EL (cell line): ENCODE data around the gene SLC2A11.
"Not testable (repeated sequence)": the region's sequence is repeated elsewhere in the genome, so short reads cannot be mapped to it uniquely, and the experiment has no call there.

Experiments
- DNase-seq: peaks from one replicate; pipeline ENCODE4 v3.0.0-alpha.2; 2016

SLC2A11 gene

DNA sequence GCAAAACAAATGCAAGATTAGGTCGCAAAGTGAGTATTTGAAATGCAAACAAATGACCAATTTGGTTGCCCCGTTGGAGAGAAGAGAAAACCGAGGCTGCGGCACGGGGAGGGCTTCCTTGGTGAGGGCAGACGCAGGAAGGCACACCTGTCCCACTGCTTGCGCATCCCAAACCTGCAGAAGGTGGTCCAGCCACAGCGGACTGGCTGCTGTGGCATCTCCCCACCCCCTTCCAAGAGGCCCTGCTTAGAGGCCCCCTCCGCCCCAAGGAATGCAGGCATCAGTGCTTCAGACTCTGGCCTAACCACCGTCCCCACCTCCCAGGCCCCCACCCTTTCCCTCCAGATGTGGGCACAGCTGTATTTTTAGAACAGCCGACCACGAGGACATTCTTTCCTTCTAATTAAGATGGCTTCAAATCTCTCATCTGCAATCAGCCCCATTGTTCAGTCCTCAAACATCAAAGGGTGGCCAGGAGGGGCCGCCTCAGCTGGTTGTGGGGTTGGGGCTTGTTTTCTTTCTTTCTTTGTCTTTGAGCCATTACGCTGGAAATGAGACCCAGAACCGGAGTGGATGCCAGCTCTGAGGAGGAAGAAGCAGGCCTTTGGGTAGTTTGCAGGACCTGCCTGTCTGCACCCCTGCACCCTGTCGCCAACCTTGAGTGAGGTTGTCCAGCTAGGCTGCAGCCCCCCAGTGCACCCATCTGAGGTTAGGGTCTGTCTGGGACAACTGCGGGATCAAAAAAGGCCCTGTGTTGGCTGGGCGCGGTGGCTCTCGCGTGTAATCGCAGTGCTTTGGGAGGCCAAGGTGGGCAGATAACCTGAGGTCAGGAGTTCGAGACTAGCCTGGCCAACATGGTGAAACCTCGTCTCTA, 9.4 kb upstream of the SLC2A11 start:
- no peak for DNase-seq

DNA sequence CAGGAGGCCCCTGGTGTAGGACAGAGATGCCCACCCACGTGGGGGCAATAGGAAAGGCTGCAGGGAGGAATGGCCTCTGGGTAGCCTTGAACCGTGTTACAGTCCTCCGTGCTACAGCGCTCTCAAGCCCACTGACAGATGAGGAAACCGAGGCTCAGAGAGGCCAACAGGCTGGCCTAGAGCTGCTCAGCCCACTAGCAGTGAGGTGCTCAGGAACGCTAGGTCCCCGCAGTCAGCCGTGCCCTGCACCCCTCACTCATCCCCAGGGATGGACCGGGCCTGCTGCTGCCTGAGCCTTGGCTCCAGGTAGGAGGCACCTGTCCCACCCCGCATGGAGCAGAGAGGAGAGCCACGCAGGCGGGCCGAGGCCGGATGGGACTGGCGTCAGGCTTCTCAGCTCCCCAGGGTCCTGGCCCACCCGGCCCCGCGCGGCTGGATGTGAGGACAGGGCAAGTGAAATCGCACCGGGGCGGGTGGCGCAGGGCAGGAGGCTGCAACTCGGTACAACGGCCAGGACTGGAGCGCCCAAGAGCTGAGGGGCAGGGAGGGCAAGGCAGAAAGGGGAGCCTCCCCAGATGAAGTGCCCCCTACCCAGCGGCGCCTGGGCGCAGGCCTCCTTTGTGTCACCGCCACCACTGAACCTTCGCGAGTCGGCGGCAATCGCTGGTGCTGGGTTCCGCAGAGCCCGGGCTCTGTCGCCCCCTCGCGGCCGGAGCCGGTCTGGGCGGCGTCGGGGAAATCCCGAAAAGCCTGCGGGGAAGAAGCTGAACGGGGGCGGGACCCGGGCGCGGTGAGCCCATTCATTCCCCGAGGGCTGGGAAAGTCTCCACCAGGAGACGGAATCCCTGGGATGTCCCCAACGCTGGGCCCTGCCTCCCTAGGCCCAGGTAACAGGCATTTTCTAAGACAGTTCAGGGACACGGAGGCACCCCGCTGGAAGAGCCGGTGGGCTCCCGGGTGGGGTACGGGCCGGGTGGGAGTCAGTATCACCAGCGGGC, 8.4 kb upstream of the SLC2A11 start:
- DNase-seq, result peak; percentile 75

DNA sequence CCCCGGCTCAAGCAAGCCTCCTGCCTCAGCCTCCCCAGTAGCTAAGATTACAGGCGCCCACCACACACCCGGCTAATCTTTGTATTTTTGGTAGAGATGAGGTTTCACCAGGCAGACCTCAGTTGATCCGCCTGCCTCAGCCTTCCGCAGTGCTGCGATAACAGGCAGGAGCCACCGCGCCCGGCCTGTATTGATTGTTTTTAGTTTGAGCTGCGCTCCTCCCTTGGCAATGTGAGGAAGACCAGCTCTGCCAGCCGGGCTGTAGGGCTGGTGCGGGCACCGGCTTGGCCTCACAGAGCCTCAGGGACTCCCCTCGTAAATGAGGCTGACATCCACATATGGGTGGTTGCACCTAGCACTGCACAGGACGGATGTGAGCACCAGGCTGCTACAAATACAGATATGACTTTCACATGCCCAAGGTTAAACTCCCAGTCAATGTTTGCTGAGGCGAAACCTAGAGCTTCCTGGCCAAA, 7.5 kb upstream of the SLC2A11 start:
- DNase-seq, result no peak

DNA sequence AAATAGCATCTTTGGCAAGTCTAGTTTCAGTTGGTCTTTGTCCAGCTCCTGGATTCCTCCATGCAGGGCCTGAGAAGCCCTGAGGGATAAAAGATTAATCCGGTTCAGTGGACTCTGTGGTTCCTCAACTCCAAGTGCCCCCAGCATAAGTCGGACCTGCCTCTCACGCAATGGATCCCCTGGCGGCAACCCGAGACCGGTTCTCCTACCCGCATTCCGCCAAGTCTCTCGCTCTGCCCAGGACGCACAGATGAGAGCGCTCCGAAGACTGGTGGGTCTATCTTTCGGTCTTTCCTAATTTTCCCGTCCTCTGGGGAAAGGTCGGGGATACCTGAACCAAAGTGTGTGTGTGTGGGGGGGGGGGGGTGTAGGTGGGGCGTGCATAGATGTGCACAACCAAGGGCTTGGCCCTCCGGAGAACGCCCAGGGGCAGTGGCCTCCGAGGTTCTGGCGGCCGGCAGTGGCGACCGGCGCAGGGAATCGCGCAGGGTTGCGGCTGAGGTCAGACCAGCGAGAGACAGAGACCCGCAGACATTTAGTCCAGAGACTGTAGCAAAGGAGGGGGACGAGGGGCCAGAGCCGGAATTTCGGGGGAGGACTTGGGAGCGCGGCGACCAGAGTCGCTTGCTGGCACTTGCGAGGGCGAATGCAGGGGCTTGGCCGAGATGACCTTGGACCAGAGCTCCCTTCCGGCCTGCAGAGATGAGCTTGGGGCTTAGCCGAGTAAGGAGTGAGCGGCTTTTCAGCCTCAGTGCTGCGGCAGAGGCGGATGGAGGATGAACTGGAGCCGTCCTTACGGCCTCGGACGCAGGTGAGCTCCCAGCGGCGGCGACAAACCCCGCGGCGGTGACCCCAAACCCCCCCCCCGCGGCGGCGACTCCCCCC, 712 bp upstream of the SLC2A11 start:
- DNase-seq, result peak; percentile 70

DNA sequence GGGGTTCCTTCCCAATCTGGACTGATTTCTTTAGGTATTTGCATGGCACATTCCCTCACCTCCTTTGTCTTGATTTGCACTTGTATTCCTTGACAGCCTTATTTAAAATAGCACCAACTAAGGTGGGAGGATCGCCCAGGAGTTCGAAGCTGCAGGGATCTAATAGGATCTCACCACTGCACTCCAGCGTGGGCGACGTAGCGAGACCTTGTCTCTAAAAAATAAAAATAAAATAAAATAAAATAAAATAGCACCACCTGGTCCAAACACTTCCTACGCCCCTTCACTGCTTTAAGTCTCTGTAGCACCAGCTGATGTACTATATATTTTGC, 775 bp downstream of the SLC2A11 start:
- DNase-seq, result no peak

DNA sequence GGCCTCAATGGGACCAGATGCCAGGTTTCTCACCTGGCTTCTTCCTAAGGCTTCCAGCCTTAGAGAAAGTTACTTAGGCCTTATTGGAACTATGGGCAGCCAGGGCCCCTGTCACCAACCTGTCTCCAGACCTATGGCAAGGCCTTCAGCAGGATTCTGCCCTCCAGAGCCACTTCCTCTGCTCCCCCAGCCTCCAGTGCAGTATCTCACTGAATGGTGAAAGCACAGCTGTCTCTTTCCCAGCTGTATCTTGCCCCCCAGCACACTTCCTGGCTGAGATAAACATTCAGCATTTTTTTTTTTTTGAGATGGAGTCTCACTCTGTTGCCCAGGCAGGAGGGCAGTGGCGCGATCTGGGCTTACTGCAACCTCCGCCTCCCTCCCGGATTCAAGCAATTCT, 1.5 kb downstream of the SLC2A11 start:
- no peak for DNase-seq

DNA sequence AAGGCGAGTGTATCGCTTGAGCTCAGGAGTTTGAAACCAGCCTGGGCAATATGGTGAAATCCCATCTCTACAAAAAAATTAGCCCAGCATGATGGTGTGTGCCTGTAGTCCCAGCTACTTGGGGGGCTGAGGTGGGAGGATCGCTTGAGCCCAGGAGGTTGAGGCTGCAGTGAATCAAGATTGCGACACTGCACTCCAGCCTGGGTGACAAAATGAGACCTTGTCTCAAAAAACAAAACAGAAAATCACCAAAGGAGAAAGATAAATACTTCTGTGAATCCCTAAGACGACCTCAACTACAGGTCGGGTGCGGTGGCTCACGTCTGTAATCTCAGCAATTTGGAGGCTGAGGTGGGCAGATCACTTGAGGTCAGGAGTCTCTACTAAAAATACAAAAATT, 2.5 kb downstream of the SLC2A11 start:
- DNase-seq, result not testable (repeated sequence)

DNA sequence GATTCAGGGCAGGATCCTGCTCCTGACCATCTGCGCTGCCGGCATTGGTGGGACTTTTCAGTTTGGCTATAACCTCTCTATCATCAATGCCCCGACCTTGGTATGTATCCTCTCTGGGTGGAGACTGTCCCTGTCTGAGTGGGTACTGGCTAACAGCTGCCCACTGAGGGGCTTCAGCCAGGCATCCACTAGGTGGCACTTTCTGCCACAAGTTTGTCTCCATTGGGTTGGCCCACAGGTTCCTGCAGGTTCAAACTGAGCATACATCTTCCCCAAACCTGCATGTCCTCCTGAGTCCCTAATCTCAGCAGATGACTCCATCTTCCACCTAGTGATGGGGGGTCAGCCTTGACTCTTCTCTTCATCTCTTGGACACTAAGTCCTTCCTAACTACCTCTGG, 4.4 kb downstream of the SLC2A11 start:
- DNase-seq, result peak; percentile 53

DNA sequence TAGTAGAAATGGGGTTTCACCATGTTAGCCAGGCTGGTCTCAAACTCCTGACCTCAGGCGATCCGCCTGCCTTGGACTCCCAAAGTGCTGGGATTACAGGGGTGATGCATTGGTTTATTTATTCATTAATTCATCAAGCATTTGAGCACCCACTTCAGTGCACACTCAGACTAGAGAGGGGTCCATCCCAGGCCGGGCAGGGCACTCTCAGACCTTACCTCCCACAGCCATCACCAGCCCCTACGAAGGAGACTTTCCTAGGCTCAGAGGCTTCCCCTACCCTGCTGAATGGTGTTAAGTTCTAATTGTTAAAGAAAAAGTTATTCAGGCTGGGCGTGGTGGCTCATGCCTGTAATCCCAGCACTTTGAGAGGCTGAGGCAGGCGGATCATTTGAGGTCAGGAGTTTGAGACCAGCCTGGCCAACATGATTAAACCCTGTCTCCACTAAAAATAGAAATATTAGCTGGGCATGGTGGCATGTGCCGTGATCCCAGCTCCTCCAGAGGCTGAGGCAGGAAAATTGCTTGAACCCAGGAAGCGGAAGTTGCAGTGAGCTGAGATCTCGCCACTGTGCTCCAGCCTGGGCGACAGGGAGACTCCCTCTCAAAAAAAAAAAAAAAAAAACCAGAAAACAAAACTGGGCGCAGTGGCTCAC, 7.0 kb downstream of the SLC2A11 start:
- DNase-seq, result not testable (repeated sequence)

DNA sequence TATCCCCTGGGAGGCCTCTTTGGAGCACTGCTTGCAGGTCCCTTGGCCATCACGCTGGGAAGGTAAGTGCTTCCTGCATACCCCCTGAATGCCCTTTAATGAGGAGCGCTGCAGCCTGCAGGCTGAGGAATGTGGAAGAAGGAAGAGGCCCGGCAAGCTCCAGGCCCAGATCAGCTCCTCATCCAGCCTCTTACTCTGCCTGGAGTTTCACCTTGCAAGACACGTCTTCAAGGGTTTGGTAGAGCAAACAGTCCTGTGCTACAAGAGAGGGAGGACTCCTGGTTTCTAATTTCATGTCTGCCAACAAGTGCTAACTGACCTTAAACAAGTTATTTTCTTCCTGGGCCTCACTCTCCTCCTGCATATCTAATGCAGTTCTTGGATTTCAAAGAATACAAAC, 10.9 kb downstream of the SLC2A11 start:
- no peak for DNase-seq

DNA sequence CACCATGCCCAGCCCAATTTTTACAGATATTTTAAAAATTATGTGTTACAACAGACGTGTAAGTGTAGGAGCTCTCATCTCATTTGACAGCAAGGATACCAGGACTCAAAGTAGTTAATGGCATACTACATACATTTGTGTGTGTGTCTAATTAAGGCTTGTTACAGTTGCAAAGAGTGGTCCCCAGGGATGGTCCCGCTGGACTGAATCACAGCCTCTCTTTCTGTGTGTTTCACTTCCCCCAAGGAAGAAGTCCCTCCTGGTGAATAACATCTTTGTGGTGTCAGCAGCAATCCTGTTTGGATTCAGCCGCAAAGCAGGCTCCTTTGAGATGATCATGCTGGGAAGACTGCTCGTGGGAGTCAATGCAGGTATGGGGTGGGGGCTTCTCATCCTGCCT, 17.2 kb downstream of the SLC2A11 start:
- DNase-seq, result no peak

DNA sequence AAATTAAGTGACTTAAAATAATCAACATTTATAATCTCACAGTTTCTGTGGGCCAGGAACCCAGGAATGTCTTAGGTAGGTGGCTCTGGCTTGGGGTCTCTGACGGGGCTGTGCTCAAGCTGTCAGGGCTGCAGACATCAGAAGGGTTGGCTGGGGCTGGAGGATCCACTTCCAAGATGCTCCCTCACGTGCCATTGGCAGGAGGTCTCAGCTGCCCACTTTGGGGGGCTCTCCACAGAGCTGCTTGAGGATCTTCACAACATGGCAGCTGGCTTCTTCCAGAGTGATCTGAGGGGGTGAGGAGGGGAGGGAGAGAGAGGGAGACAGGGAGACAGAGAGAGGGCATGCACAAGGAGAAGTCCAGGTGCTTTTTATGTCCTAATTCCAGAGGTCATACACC, 18.1 kb downstream of the SLC2A11 start:
- DNase-seq, result no peak

DNA sequence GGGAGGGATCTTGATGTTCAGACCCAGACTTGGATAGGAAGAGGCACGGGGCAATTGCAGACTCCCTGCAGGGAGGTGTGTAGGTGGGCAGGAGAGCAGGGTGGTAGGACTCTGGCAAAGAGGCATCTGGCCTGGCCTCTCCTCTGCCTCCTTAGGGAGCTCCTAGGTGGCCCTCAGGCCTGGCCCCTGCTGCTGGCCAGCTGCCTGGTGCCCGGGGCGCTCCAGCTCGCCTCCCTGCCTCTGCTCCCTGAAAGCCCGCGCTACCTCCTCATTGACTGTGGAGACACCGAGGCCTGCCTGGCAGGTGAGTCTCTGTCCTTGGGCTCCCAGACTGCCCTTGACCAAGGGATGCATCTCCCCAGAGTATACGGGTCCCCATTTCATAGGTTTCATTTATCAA, 19.9 kb downstream of the SLC2A11 start:
- DNase-seq, result no peak

DNA sequence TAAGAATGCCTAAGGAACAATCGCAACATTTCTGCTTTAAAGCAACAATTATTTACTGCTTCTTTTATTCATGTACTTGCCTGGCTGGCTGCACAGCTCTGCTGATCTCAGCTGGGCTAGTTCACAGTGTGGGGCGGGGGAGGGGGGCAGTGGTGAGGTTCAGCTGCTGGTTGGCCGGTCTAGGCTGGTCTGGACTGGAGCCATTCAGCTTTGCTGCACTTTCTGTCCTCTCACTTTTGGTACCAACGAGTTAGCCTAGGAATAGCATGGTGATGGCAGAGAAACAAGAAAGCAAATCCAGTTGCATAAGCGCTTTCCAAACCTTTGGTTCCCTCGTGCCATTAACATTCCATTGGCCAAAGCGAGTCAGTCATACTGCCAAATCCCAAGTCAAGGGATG, 20.5 kb downstream of the SLC2A11 start:
- DNase-seq, result no peak

DNA sequence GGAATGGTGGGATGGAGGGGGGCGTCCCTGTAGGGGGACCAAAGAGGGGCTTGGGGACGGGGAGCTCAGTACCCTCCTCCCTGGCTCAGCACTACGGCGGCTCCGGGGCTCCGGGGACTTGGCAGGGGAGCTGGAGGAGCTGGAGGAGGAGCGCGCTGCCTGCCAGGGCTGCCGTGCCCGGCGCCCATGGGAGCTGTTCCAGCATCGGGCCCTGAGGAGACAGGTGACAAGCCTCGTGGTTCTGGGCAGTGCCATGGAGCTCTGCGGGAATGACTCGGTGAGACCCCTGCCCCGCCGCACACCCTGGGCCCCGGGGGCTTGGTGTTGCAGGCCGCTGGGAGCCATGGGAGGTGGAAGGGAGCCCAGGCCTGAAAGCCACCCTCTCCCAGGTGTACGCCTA, 24.7 kb downstream of the SLC2A11 start:
- no peak for DNase-seq

DNA sequence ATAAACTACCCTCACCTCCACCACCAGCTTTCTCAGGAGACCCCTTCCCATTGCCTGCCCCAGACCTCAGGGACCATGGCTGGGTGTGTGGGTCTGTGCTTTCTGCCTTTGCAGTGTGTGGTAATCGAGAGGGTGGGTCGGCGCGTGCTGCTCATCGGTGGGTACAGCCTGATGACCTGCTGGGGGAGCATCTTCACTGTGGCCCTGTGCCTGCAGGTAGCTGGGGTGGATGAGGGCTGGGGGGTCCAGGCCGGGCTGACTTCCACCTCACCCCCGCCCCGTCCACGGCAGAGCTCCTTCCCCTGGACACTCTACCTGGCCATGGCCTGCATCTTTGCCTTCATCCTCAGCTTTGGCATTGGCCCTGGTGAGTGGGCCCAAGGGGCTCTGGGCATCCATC, 26.0 kb downstream of the SLC2A11 start:
- no peak for DNase-seq

DNA sequence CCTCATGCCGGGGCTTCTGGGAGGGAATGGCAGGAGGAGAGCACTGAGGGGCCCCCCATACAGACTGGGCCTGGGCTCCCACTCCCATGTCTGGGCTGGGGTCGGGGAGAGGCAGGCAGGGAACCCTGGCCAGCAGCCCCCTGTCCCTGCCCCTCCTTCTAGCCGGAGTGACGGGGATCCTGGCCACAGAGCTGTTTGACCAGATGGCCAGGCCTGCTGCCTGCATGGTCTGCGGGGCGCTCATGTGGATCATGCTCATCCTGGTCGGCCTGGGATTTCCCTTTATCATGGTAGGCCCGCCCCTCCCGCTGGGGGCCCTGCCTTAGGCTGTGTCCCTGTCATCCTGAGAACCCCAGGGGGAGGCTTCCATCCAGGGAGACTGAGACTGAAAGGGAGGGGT, 26.5 kb downstream of the SLC2A11 start:
- no peak for DNase-seq

DNA sequence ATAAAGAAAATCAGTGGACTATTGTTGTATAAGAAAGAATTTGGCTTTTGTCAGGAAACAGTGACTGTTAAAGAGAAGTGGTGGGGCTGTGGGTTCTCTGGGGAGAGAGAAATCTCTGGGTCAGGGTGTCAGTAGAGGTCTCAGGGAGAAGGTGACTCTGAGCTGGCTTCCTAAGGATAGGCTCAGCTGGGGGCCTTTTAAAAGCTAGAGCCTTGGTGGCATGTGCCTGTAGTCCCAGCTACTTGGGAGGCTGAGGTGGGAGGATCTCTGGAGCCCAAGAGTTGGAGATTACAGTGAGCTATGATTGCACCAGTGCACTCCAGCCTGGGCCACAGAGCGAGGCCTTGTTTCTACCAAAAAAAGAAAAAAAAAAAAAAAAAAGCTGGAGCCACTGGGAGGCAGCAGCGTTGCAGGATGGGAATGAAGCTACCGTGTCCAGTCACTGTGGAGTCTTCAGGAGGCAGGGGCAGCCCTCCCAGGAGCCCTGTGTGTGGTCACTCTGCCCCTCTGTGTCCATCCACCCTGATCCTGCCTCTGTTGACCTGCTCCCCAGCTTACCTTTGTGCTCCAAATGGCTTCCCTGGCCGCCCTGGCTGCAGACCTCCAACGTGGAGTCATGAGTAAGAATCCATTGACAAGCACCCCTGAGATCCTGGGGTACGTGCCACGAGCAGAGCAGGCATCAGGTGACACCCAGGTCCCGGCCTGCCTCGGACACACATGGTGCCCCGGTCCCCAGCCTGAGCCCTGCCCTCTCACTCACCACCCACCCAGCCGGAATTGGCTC, 31.1 kb downstream of the SLC2A11 start:
- peak; percentile 35 for DNase-seq

DNA sequence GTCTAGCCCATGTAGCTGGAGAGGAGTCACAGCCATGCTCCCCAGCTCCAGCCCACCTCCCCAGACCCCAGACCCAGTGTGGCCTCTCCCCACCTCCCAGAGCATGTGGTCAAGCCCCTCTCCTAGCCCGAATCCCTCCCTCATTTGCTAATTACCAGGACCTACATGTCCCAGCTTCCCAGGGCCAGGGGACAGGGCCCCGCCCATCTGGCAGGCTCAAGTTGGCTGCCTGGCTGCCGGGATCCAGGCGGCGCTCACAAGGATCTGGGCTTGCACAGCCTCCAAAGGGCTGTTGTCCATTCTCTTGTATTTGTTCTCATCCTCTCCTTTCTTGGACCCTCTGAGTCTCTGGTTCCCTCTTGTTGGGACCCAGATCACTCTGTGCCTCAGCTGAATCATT, 31.9 kb downstream of the SLC2A11 start:
- no peak for DNase-seq

DNA sequence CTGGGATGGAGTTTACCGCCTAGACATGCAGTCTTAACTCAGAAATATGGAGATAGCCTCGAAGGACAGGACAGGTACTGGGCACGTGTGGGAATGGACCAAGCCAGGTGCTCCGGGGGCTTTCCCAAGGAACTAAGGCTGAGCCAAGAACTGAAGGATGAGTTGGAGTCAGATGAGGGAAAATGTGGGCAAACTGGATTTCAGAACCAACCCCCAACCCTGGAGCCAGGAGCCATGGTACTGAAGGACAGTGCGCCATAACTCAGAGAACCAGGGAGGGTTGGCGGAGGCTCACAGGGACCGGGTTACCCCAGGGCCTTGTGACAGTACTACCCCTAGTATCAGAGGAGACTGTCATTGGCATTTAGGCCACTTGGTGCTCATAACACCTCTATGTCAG, 34.1 kb downstream of the SLC2A11 start:
- DNase-seq, result no peak

DNA sequence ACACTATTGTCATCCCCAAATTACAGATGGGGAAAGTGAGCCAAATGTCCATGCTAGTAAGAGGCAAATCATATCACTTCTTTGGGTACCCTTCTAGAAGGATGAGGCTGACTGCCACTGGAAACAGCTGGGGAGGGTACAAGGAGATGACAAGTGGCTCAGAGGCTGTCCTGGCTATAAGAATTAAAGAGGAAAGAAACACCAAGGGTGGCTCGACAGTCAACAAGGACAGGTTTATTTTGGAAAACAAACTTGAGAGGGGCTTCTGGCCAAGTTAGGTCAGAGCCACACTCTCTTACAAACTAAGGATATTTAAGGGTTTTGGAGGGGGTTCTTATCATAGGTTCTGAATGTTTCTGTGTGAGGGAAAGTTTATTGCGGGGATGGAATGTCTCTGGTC, 34.5 kb downstream of the SLC2A11 start:
- no peak for DNase-seq
